ENCODE measurements around the gene NPLOC4. TPM values are rescaled to one million over a fixed set of nuclear protein-coding genes. Genes with fewer than 3 reads are reported as not detected.
A peak's percentile ranks its signal among the peaks of the same experiment; 100 is the strongest.

Gene NPLOC4
- total RNA-seq (ENCODE audit: unreplicated experiment): 137 TPM
- long read RNA-seq, partial matches to known transcripts: 0 of 10 reads
- long read RNA-seq, other reads (novel, unspliced or antisense): 10 of 10 reads

- peak; percentile 90 for DNase-seq
- Mint-ChIP-seq H3K27ac (ENCODE audit: unreplicated experiment) (peak within 1 kb of the TSS; percentile 88), H3K36me3 (ENCODE audit: unreplicated experiment) (no peaks in the 10 kb centered on the region), H3K9me3 (ENCODE audit: unreplicated experiment) (peaks cover 2% of the 10 kb centered on the region), H3K4me1 (ENCODE audit: low read depth, unreplicated experiment) (peaks cover 5% of the 10 kb centered on the region), H3K27me3 (ENCODE audit: unreplicated experiment) (peaks cover 3% of the 10 kb centered on the region), H3K4me3 (ENCODE audit: unreplicated experiment) (peak within 1 kb of the TSS; percentile 97)
- no peak for TF ChIP-seq CTCF (IDR thresholded peaks at IDR 0.05; ENCODE audit: partially characterized antibody, unreplicated experiment)
Observed at GRCh38 chr17:81636505-81637288, at the start of gene NPLOC4, which contains the start of gene TSPAN10. NPLOC4 (minus strand) TSS chr17:81637112; CDS start chr17:81636930, 182 bp downstream. TSPAN10 (plus strand) TSS chr17:81637196; CDS start chr17:81642413, 5,217 bp downstream.

GRCh38 chr17:81686614-81687013 lies 49.7 kb upstream of the NPLOC4 start:
- peaks cover 16% of the 10 kb centered on the region for H3K9me3 Mint-ChIP-seq (ENCODE audit: unreplicated experiment)
- no peaks in the 10 kb centered on the region for H3K36me3 Mint-ChIP-seq (ENCODE audit: unreplicated experiment)
- TF ChIP-seq CTCF (IDR thresholded peaks at IDR 0.05; ENCODE audit: partially characterized antibody, unreplicated experiment): no peak
- no peak for DNase-seq
- H3K4me1 Mint-ChIP-seq (ENCODE audit: low read depth, unreplicated experiment): peaks cover 22% of the 10 kb centered on the region
- H3K27ac Mint-ChIP-seq (ENCODE audit: unreplicated experiment): peak overlapping the region; percentile 33
- H3K4me3 Mint-ChIP-seq (ENCODE audit: unreplicated experiment): peak overlapping the region; percentile 49
- H3K27me3 Mint-ChIP-seq (ENCODE audit: unreplicated experiment): peaks cover 2% of the 10 kb centered on the region

- no peak for DNase-seq
- peaks cover 22% of the 10 kb centered on the region for H3K4me1 Mint-ChIP-seq (ENCODE audit: low read depth, unreplicated experiment)
- H3K27ac Mint-ChIP-seq (ENCODE audit: unreplicated experiment): peak overlapping the region; percentile 82
- H3K4me3 Mint-ChIP-seq (ENCODE audit: unreplicated experiment): peak overlapping the region; percentile 90
- peaks cover 15% of the 10 kb centered on the region for H3K9me3 Mint-ChIP-seq (ENCODE audit: unreplicated experiment)
- TF ChIP-seq CTCF (IDR thresholded peaks at IDR 0.05; ENCODE audit: partially characterized antibody, unreplicated experiment): no peak
- peaks cover 2% of the 10 kb centered on the region for H3K27me3 Mint-ChIP-seq (ENCODE audit: unreplicated experiment)
- H3K36me3 Mint-ChIP-seq (ENCODE audit: unreplicated experiment): no peaks in the 10 kb centered on the region
Observed at GRCh38 chr17:81685108-81685507, 48.2 kb upstream of the NPLOC4 start.

GRCh38 chr17:81684442-81684911 lies 47.6 kb upstream of the NPLOC4 start:
- DNase-seq: no peak
- TF ChIP-seq CTCF (IDR thresholded peaks at IDR 0.05; ENCODE audit: partially characterized antibody, unreplicated experiment): no peak
- H3K36me3 Mint-ChIP-seq (ENCODE audit: unreplicated experiment): no peaks in the 10 kb centered on the region
- peaks cover 20% of the 10 kb centered on the region for H3K4me1 Mint-ChIP-seq (ENCODE audit: low read depth, unreplicated experiment)
- peak overlapping the region; percentile 82 for H3K27ac Mint-ChIP-seq (ENCODE audit: unreplicated experiment)
- peak overlapping the region; percentile 90 for H3K4me3 Mint-ChIP-seq (ENCODE audit: unreplicated experiment)
- peaks cover 15% of the 10 kb centered on the region for H3K9me3 Mint-ChIP-seq (ENCODE audit: unreplicated experiment)
- peaks cover 2% of the 10 kb centered on the region for H3K27me3 Mint-ChIP-seq (ENCODE audit: unreplicated experiment)
